ENCODE results near the gene EXD2.
"Not testable (repeated sequence)": the region's sequence is repeated elsewhere in the genome, so short reads cannot be mapped to it uniquely, and the experiment has no call there.

EXD2 gene

GRCh38 chr14:69282448-69282847, 91.2 kb downstream of the EXD2 start:
- DNase-seq: no peak

GRCh38 chr14:69284170-69284569, 92.9 kb downstream of the EXD2 start:
- DNase-seq: no peak

GRCh38 chr14:69285661-69286255, 94.5 kb downstream of the EXD2 start:
- DNase-seq: no peak

GRCh38 chr14:69287098-69288010, 96.1 kb downstream of the EXD2 start:
- DNase-seq: no peak

GRCh38 chr14:69288011-69288771, 96.9 kb downstream of the EXD2 start:
- no peak for DNase-seq

- DNase-seq: no peak
Observed at GRCh38 chr14:69288956-69289705, 97.8 kb downstream of the EXD2 start.

GRCh38 chr14:69289811-69290520, 98.7 kb downstream of the EXD2 start:
- DNase-seq: no peak

- DNase-seq: not testable (repeated sequence)
Observed at GRCh38 chr14:69290881-69291280, 99.6 kb downstream of the EXD2 start.

- no peak for DNase-seq
Observed at GRCh38 chr14:69291396-69291795, 100.1 kb downstream of the EXD2 start.

- no peak for DNase-seq
Observed at GRCh38 chr14:69291891-69292561, 100.7 kb downstream of the EXD2 start.
